NCI-H1105 (cell line): ENCODE measurements around the gene MEIOC.
"Not testable (repeated sequence)": the region's sequence is repeated elsewhere in the genome, so short reads cannot be mapped to it uniquely, and the experiment has no call there.

Experiments
- DNase-seq: peaks from one replicate; lab custom pipeline; 2025; lab: John Stamatoyannopoulos, UW

MEIOC gene

DNA sequence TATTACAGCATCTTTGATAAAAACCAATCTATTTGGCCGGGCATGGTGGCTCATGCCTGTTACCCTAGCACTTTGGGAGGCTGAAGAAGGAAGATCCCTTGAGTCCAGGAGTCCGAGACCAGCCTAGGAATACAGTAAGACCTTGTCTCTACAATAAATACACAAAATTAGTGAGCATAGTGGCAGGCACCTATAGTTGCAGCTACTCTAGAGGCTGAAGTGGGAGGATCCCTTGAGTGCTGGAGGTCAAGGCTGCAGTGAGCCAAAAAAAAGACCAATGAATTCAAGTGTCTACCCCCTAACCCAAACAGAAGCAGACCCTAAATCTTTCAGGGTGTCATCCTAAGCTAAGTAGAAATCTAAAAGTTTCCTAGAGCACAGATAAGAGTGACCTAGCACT, 7.3 kb upstream of the MEIOC start:
- no peak for DNase-seq

DNA sequence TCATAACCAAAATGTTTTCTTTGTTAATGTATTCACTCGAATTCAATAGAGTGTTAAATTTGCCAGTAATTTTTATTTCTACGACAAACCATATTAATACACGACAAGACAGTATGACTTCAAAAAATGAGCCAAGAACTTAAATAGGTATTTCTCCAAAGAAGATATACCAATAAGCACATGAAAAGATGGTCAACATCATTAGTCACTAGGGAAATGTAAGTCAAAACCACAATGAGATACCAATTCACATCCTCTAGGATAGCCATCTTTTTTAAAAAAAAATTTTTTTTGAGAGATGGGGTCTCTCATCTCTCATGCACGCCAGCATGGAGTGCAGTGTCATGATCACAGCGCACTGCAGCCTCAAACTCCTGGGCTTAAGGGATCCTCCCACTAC, 5.0 kb upstream of the MEIOC start:
- DNase-seq = no peak

DNA sequence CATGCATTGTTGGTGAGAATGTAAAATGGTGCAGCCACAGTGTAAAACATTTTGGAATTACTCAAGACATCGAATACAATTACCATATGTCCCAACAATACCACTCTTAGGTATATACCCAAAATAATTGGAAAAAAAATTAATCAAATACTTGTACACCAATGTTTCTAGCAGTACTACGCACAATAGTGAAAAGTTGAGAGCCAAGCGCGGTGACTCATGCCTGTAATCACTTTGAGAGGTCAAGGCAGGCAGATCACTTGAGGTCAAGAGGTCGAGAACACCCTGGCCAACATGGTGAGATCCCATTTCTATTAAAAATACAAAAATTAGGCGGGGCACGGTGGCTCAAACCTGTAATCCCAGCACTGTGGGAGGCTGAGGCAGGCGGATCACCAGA, 3.5 kb upstream of the MEIOC start:
- no peak for DNase-seq

GRCh38 chr17:44653384-44653783, 2.9 kb upstream of the MEIOC start:
- no peak for DNase-seq

DNA sequence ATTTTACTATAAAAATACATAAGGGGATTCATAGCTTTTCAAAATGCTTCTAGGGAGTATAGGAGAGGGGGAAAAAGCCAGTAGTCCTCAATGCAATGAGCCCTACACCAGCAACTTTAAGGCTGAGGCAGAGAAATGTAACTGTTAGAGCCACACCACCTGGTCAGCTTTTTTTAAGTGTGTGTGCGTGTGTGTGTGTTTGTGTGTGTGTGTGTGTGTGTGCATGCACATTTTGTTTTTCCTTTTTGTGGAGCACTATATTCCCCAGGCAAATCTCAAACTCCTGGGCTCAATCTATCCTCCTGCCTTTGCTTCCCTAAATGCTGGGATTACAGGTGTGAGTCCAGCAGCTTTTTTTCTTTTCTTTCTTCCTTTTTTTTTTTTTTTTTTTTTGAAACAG, 2.3 kb upstream of the MEIOC start:
- DNase-seq = no peak

DNA sequence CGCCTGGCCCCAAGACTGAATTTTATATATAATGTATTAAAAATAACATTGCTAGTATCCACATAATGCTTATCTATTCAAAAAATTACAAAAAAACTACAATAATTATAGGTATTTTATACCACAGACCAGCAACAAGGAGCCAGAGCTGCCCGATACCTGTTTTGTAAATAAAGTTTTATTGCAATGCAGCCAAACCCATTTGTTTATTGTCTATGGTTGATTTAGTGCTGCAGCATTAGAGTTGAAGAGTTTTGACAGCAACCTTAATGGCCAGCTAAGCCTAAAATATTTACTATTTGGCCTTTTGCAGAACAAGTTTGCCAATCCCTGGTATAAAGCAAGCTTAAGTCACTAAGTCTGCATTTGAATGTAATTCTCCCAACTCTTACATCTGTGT, 5.6 kb downstream of the MEIOC start:
- no peak for DNase-seq

GRCh38 chr17:44663095-44663494, 6.8 kb downstream of the MEIOC start:
- no peak for DNase-seq

DNA sequence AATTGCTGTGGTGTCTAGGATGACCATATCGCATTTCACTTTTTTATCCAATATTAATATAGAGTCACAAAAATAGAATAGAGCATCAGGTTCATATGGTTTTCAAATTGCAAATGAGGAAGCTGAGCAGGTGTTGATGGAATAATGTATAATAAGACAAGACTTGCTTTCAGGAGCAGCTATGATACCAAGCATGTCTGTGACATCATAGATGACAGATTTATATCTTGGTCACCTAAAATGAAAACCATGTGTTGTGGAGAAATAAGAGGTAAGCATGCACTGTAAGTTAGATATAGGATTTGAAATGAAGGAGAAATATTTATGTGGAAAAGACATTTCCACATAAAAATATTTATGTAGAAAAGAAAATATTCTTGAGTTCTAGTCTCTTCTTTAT, 8.6 kb downstream of the MEIOC start:
- no peak for DNase-seq

- no peak for DNase-seq
These were observed 9.7 kb downstream of the MEIOC start for GRCh38 chr17:44666006-44666405.

DNA sequence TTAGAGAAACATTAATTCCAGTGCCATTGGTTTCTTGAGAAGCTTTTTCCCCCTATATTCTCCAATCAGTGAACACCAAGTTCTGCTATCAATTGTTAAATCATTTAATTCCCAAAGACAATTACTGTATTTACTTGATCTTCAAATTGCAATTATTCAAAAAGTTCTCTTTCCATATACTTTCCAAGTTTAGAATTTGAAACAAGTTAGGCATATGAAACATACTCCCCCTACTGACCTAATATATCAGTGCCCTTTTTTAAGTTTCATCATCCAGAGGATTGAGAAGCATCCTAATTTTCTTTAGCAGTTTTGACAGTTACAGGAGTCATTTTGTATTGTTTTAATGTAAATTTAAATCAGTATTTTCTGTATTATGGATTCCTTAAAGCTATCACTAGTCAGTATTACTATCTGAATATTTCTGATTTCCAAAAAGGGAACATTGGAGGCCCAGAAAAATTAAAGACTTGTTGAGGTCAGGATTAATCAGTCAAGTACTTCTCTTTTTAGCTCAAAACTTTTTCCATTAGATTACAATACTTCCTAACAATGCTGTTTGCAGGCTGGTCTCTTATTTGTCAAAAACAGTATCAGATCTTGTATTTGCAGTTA, 16.3 kb downstream of the MEIOC start:
- DNase-seq = no peak

GRCh38 chr17:44673893-44674292, 17.6 kb downstream of the MEIOC start:
- DNase-seq = no peak

GRCh38 chr17:44677136-44677535, 20.9 kb downstream of the MEIOC start:
- DNase-seq = no peak

- DNase-seq = not testable (repeated sequence)
These were observed 27.0 kb downstream of the MEIOC start for GRCh38 chr17:44683303-44683702.

DNA sequence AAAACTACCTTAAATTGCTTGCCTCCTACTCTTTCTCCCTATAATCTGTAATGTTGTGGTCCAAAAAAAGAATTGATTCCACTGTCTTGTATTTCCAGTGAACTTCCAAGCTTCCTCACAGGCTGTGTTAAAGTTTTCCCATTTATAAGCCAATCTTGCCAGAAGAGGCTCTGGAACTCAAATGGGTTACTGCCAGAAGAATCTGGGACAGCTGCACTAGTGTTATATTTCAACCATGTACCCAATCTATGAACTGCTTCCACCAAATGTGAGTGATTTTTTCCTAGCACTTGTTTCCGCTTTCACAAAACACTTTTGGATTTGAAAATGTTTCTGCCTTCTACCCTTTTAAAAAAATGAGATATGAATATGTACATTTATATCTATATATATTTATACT, 31.5 kb downstream of the MEIOC start:
- no peak for DNase-seq

DNA sequence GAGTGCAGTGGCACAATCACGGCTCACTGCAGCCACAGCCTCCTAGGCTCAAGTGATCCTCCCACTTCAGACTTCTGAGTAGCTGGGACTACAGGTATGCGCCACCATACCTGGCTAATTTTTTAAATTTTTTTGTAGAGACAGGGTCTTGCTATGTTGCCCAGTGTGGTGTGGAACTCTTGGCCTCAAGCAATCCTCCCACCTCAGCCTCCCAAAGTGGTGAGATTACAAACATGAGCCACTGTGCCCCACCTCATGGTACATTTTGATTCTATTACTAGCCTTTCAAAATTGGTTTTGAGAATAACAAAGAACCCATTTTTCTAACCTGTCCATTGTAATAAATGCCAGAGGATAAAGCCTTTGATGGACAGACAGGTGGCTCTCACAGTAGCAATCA, 31.9 kb downstream of the MEIOC start:
- DNase-seq = no peak

DNA sequence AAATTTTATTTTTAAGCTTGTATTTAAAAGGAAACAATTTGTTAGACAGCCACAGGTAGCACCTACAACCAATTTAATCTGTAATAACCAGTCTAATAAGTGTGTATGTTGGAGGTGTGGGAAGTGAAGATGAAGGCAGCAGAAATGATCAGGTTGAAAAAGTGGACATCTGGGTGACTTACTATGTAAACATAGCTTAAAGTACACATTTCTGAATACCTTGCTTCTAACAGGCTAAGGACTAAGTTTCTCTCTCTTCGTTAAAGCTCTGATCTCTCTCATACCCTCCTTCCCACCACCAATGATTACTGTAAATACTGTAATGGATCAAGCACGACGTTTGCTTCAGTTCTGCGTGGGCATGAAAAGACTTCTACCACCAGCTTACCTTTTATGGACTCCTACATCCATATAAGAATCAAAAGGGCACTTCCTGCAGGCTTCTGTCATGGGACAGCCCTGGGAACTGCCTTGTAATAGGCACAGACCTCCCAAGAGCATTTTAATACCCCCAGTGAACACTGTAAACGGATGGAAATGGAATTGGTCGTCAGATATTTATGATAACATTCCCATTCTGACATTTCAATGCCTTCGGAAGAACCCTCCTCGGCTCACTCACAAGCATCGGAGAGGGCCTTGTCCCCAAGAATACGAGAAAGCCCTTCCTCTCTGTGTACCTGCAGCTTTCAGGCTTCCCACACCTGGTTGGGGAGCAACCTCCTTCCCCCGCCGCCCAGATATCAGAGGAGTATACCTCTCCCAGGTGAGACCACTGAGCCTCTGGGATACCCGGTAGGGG, 32.6 kb downstream of the MEIOC start:
- no peak for DNase-seq

DNA sequence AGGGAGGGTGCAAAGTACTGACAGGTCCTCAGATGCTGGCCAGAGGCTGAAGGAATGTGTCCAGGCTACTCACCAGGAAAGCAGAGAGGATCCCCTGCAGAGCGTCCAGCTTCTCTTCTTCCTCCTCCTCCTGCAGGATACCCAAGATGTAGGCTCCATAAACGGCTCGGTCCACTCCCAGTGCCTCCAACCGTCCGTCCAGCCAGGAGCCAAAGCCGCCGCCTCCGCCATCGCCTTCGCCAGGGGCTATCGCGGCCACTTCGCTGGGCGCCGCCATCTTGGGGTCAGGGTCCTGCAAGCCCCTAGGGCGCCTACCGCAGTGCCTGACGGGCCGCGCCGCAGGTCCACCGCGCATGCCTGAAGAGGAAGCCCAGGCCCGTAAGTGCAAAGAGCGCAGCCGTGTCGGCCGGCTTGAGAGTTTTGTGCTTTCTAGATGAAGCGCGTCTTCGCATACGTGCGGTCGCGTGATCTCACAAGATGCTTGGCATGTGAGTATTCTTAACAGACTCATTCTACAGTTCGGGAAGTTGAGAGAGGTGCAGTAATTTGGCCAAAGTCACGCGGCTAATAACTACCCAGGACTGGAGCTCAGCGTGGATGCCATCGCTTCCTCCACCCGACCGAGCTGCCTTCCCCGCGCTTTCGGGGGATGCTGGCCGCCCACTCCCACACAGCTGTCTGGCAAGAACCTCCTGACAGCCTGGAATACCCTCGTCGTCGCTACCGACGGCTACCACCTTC, 33.4 kb downstream of the MEIOC start, which contains the start of gene CCDC43:
Gene CCDC43 (minus strand): TSS at position 300 of the 741 bp plus-strand sequence. CDS start 23 bp downstream, at position 277.
- DNase-seq = peak; percentile 73

DNA sequence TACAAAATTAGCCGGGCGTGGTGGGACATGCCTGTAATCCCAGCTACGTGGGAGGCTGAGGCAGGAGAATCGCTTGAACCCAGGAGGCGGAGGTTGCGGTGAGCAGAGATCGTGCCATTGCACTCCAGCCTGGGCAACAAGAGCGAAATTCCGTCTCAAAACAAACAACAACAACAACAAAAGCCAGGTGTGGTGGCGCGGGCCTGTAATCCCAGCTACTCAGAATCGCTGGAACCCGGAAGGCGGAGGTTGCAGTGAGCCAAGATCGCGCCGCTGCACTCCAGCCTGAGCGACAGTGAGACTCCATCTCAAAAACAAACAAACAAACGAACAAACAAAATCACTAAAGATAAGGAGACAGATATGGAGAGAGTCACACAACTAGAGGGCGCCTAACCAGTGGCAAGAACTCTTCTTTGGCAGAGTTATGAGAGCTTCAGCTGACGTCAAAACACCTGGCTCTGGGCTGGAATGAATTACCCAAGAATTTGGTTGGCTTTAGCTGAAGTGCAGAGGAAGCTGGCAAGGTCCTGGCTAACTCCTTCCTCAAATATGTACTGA, 34.6 kb downstream of the MEIOC start:
- not testable (repeated sequence) for DNase-seq

DNA sequence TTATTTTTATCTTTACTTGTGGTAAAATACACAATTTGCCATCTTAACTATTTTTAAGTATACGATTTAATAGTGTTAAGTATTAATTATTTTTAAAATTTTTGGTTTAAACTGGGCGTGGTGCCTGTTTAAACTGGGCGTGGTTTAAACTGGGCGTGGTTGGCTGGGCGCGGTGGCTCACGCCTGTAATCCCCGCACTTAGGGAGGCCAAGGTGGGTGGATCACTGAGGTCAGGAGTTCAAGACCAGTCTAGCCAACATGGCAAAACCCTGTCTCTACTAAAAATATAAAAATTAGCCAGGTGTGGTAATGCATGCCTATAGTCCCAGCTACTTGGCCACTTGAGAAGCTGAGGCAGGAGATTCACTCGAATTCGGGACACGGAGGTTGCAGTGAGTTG, 37.3 kb downstream of the MEIOC start:
- DNase-seq = no peak

GRCh38 chr17:44700288-44700687, 44.0 kb downstream of the MEIOC start:
- DNase-seq = not testable (repeated sequence)

DNA sequence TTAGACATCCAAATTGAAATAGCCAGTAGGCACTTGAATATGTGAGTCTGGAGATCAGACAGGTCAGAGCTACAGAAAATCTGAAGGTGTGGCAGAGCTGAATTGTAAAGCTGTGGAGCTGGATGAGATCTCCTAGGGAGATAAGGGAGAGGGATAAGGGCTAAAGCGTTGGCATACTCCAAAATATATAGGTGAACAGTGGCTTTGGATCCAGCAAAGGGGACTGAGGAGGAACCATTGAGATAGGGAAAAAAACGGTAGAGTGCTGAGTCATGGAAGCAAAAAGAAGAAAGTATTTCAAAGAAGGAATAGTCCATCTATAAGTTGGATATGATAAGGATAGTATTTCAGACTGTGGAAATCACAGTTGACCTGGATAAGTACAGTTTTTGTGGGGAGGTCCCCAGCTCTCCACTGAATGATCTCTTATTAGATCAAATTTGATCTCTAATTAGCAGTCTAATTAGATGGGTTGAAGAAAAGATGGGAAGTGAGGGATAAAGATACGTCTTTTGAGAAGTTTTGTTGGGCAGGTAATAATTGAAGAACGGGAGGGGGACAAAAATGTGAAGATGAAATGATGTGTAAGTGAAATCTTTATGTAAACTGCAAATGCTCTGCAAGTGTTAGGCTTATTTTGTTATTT, 51.6 kb downstream of the MEIOC start:
- no peak for DNase-seq
